ENCODE data around the gene HES6.
"Not testable (repeated sequence)": the region's sequence is repeated elsewhere in the genome, so short reads cannot be mapped to it uniquely, and the experiment has no call there.

HES6 gene

GRCh38 chr2:238239863-238240756 is at the start of gene HES6:
Gene HES6 (minus strand): TSS chr2:238240038. CDS start chr2:238239905, 133 bp downstream.
- peak; percentile 92 for DNase-seq

DNA sequence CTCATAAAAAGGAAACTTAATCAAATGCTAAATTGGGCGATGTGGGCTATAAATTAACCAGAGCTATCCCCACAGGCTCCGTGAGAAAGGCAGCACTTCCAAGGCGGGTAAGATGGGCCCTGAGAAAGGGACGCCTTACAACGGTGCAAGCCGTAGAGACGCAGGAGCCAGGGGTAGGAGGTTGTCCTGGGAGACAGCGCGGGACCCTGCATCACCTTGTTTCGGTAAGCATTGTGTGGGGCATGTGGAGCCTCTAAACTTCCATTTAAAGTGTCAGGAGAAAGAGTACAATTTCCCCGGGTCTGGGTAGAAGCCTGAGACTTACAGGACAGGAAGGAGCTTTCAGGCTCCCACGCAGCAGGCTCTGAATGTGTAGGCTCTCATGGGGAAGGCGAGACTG is 49.7 kb upstream of the HES6 start:
- no peak for DNase-seq

DNA sequence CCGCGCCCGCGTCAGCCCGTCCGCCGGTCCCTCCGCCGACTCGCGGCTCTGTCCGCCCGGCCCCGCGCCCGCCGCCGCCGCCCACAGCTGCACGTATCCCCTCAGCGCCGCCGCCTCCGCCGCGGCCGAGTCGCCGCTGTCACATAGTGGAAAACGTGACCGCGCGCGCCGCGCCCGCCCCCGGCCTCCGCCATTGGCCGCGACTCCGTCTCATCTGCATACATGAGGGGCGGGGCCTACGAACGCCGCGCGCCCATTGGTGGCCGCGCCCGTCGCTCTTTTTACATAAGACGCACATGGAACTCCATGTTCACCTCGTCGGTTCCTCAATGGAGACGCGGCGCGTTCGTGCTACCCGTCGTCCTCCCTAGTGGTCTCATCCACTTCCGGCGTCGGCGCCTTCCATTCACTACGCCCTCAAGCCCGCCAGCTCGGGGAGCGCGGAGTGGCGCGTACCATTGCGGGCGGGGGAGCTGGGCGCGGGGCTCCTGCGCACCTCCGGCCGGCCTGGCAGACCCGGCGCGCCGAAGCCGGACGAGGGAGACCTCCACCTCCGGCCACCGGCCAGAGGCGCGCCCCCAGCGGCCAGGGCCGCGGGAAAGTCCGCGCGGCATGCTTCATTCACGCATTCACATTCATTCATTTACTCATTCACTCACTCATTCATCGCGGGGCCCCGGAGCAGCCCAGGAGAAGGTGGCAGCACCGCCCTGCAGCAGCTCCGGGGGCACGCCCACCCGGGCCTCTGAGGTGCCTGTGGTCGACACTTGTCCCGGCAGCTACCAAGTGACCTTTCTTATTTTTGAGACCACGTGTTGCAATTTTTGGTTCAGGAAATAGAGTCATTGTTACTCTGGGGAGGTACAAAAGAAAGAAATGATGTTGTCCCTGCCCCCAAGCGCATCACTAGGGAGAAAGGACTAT is 49.1 kb upstream of the HES6 start:
- peak; percentile 99 for DNase-seq

DNA sequence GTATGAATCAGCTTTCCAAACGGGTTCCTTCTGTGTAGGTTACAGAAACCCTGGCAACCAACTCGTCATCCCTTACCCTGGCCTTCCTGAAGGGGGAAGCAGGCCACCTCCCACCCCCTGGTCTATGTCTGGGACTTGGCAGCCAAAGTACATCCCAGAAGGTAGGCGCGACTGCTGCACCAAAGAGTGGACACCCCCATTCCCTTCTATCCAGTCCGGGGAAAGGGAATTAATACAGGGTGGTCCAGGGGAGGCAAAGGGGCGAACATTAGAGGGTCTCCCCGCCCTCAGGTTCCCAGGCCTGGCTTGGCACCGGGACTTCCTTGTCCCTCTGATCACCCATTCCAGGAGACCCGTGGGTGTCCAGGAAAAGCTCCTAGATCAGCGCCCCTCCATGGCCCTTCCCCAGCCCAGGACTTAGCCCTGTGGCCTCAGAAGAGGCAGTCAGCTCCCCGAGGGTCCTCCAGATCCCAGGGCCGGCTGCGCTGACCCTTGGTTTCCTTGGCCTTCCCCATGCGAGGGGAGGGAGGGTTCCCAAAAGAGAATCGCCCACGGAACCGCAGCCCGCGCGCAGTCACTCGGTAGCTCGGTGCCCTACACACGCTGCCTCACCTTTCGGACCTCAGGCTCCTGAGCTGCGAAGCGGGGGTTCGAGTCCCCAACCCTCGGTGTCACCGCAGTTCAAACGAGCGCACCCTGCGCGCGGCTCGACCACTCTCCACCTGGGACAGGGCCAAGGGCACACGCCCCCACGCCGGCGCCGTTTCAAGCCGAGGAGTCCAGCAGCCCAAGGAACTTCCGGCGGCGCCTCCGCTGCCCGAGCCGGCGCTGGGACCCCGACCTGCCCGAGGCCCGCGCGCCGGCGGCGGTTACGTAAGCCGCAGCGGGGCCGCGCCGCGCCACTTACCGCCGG is 48.2 kb upstream of the HES6 start, which contains the start of gene PER2:
PER2 (minus strand) TSS at position 874 of the 913 bp plus-strand sequence. CDS start 10,674 bp downstream, outside the sequence.
- DNase-seq: peak; percentile 62

DNA sequence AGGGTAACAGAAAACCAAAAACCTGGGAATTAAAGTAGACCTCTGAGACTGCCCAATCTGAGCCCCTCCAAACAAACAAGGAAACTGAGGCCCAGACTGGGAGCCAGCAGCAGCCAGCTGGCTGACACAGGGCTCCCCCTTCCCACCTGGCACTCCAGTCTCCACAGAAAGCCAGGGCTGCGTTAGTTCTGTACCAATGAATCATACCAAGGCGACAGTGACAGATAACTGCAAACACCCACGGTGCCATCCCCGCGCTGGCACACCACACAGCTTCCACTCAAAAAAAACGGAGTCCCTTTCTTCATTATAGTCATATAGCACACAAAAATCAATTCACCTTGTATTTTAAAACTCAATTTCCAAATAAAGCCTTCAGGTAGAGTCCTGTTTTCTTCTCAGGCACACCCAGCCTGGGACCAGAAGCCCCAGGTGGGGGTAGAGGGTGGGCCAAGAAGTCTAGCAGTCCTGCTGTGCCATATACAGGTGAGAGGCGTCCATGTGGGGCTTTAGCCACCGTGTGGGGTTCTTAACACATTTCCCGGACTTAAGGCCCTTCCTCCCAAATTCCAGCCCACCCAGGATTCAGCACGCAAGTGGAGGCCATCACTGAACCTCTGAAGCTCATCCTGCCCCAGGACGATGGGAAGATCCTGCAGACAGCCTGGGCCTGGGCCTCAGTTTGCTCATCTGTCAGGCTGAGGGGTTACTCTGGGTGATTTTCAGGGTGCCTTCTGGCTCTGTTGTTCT is 47.3 kb upstream of the HES6 start:
- DNase-seq: no peak

DNA sequence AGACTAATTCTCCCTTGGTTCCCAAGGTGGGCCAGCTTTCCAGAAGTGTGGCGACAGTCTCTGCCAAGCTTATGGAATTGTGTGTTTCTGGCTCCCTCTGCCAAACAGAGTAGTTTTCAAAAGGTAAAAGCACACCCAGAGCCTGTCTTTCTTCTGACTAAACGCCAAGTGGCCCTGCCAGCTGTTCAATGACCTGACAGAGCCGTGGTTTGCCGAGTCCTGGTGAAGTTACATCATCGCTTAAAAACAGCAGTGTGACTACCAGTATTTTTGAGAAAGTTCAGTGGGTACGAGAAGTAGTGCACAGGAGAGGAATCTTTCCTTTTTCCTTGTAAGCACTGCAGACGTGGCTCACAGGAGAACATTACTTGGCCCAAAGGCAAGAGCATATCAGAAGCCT is 46.7 kb upstream of the HES6 start:
- DNase-seq: peak; percentile 75

- DNase-seq: no peak
These were observed 46.3 kb upstream of the HES6 start for GRCh38 chr2:238286095-238286494.

DNA sequence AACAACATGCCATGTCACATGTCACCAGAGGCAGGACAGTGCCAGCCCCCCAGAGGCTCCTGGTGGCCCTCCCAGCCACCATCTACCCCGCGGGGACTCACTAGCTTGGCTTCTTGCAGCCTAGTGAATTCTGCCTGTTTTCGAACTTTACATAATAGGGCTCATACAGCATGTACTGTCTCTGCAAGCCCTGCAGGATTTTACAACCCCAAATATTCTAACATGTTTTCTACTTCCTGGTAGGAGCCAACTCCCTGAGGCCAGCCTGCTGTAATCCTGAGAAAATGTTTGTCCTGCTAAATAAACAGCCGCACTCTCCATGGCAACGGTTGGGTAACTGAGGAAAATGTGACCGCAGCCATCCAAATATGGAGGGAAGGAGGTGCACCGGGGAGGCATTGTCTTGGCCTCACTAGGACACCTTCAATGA is 45.8 kb upstream of the HES6 start:
- peak; percentile 94 for DNase-seq

- no peak for DNase-seq
These were observed 45.1 kb upstream of the HES6 start for GRCh38 chr2:238284802-238285515.

DNA sequence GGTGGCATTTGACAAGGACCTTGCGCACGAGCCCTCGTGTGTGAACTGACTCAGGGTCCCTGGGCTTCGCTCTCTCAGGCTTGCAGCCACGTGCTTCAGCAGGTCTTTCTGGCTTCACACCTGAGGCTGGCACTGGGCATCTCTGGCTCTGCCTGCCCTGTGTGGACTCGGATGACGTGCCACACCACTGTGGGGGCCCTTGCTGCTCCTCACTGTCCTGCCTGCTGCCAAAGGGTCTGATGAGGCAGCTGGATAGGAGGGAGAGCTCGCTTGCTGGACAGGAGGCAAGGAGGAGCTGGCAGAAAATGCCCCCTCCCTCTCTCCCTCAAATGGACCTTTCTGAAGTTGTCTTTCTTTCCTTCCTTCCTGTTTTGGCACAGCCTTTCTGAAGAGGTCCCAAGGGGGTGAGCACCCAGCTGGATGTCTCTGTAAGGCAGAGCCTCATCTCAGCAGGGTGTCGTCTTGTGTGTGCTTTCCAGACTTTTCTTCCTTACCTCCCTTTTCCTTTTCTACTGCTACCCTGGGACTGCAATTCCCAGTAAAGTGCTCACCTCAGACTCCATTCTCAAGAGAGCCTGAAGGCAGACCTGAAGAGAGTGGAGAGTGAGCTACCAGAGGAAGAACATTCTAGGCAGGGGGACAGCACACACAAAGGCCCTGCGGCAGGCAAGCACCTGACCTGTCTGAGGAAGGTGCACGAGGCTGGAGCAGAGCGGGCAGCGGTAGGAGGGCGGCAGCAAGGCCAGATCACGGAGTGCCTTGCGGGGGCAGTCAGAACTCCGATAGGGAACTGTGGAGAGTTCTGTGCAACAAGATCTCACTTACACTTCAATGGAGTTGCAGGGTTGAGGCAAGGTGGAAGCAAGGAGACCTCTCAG is 43.3 kb upstream of the HES6 start:
- no peak for DNase-seq

GRCh38 chr2:238281826-238282480 is 42.1 kb upstream of the HES6 start:
- DNase-seq: no peak

- DNase-seq: no peak
These were observed 40.4 kb upstream of the HES6 start for GRCh38 chr2:238280083-238280825.

DNA sequence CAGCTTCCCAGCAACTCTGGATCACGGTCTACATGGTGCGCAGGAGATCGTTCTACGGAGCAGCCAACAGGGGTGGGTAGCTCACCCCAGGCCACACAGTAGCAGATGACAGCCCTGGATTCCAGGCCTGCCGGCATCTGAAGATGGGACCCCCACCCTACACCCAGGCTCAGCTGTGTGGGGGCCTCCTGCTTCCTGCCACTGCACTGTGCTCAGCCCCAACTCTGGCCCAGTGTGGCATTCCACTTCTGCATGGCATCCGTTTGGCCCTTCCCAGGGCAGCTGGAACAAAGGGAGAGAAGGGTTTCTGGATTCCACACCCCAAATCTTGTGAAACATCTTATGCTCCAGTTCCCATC is 39.5 kb upstream of the HES6 start:
- DNase-seq: no peak

DNA sequence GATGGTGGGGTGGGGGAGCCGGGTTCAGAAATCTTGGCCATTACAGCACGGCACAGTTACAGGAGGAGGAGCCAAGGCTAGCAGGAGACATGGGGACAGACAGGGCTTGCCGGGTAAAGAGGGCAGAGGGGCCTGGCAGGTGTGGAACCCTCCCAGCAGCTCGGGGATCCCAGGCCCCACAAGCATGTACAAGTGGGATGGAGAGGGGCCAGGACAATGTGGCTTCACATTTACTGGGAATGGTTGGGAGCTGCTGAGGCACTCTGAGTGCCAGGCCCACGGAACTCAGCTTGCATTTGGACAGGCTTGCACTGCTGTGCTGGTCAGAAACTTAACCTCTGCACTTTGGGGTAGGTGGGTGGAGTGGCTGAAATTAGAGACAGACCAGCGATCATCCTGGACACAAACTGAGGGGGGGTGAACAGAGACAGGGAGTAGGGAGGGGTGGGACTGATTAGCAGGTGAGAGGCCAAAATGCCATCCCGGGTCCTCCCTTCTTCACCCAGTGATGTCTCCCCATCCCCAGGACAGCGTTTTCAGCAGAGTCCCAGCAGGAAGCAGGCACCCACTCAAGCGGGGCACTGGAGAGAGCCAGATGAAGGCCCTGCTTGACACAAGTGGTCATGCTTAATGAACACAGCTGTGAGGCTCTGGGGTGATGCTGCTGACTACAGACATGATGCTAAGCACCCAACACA is 38.9 kb upstream of the HES6 start:
- peak; percentile 16 for DNase-seq

GRCh38 chr2:238277695-238278094 is 37.9 kb upstream of the HES6 start:
- no peak for DNase-seq

GRCh38 chr2:238274152-238274865 is 34.5 kb upstream of the HES6 start:
- no peak for DNase-seq

DNA sequence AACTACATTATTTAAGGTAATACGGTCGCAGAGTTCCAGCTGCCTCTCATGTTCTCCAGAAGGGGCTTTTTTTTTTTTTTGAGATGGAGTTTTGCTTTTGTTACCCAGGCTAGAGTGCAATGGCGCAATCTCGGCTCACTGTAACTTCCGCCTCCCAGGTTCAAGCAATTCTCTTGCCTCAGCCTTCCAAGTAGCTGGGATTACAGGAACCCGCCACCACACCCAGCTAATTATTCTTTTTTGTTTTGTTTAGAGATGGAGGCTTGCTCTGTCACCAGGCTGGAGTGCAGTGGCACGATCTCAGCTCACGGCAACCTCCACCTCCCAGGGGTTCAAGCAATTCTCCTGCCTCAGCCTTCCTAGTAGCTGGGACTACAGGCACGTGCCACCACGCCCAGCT is 33.6 kb upstream of the HES6 start:
- DNase-seq: not testable (repeated sequence)
